Parathyroid adenoma (tissue), 2 donors: Measurements from ENCODE around the gene FRMD4A.

Experiments used
- H2AFZ ChIP-seq: fragments of 300-600 bp; sonication (generic); one replicate; pipeline ENCODE4 v1.7.0; 2017; ENCODE audit warnings: antibody characterized with exemption, mild to moderate bottlenecking
- H3K27ac ChIP-seq: fragments of 300-600 bp; sonication (generic); one replicate; pipeline ENCODE4 v1.7.0; 2017
- H3K27me3 ChIP-seq: fragments of 300-600 bp; sonication (generic); one replicate; pipeline ENCODE4 v1.7.0; 2017; ENCODE audit warnings: low read length; ENCODE audit not compliant: control insufficient read depth, insufficient read depth
- H3K36me3 ChIP-seq: fragments of 300-600 bp; sonication (generic); one replicate; pipeline ENCODE4 v1.7.0; 2017; ENCODE audit warnings: low read length; ENCODE audit not compliant: control insufficient read depth, insufficient read depth
- H3K4me1 ChIP-seq: fragments of 300-600 bp; sonication (generic); one replicate; pipeline ENCODE4 v1.7.0; 2017; ENCODE audit warnings: control low read depth
- H3K4me2 ChIP-seq: fragments of 300-600 bp; sonication (generic); one replicate; pipeline ENCODE4 v1.7.0; 2017; ENCODE audit warnings: low read length
- H3K4me3 ChIP-seq: fragments of 300-600 bp; sonication (generic); one replicate; pipeline ENCODE4 v1.7.0; 2017; ENCODE audit warnings: low read depth, low read length
- H3K79me2 ChIP-seq: fragments of 300-600 bp; sonication (generic); one replicate; pipeline ENCODE4 v1.7.0; 2017; ENCODE audit warnings: control low read depth
- H3K9ac ChIP-seq: fragments of 300-600 bp; sonication (generic); one replicate; pipeline ENCODE4 v1.7.0; 2017; ENCODE audit warnings: mild to moderate bottlenecking
- H3K9me3 ChIP-seq: fragments of 300-600 bp; sonication (generic); one replicate; pipeline ENCODE4 v1.7.0; 2017; ENCODE audit warnings: low read length; ENCODE audit not compliant: control insufficient read depth
- TF ChIP-seq, protein P1 (sequence below): fragments of 300-600 bp; sonication (generic); IDR thresholded peaks from one replicate; pipeline ENCODE4 v1.7.0; 2017; ENCODE audit warnings: antibody characterized with exemption, mild to moderate bottlenecking
- donor health status: primary hyperparathyroidism.

FRMD4A gene

DNA sequence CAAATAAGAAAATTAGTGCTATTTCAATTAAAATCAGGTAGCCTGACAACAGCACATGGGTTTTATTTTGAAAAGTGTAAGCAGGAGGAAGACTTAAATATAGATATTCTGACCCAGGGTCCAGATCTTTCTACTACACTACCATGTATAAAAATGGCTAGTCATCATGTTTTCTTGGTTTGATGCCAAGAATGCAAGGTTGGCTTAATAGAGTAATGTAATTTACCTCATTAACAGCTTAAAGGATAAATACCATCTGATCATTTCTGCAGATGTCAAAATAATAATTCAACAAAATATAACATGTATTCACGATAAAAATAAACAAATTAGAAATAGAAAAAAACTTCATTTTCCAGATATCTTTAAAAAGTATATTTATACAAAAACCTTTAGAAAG lies 39.4 kb downstream of the FRMD4A start:
- H3K9ac ChIP-seq: no peak overlapping the region
- H3K36me3 ChIP-seq: no peaks in the 10 kb centered on the region
- TF ChIP-seq, protein P1, sequence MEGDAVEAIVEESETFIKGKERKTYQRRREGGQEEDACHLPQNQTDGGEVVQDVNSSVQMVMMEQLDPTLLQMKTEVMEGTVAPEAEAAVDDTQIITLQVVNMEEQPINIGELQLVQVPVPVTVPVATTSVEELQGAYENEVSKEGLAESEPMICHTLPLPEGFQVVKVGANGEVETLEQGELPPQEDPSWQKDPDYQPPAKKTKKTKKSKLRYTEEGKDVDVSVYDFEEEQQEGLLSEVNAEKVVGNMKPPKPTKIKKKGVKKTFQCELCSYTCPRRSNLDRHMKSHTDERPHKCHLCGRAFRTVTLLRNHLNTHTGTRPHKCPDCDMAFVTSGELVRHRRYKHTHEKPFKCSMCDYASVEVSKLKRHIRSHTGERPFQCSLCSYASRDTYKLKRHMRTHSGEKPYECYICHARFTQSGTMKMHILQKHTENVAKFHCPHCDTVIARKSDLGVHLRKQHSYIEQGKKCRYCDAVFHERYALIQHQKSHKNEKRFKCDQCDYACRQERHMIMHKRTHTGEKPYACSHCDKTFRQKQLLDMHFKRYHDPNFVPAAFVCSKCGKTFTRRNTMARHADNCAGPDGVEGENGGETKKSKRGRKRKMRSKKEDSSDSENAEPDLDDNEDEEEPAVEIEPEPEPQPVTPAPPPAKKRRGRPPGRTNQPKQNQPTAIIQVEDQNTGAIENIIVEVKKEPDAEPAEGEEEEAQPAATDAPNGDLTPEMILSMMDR: no peak

GRCh38 chr10:14285941-14286560 lies 44.7 kb downstream of the FRMD4A start:
- no peak overlapping the region for H3K4me3 ChIP-seq
- no peaks in the 10 kb centered on the region for H3K9me3 ChIP-seq
- H3K36me3 ChIP-seq: no peaks in the 10 kb centered on the region
- H3K9ac ChIP-seq: no peak overlapping the region
- H3K4me2 ChIP-seq: no peak overlapping the region
- no peaks in the 10 kb centered on the region for H3K79me2 ChIP-seq
- no peaks in the 10 kb centered on the region for H3K4me1 ChIP-seq
- H3K27me3 ChIP-seq: no peaks in the 10 kb centered on the region
- TF ChIP-seq, protein P1: no peak
- H3K27ac ChIP-seq: no peak overlapping the region
- H2AFZ ChIP-seq: no peak overlapping the region

More for the DNA sequence above, 39.4 kb downstream of the FRMD4A start:
- Histone ChIP-seq H3K4me3 (no peak overlapping the region), H3K4me1 (no peaks in the 10 kb centered on the region), H3K79me2 (no peaks in the 10 kb centered on the region), H3K27ac (no peak overlapping the region), H2AFZ (no peak overlapping the region), H3K9me3 (no peaks in the 10 kb centered on the region), H3K4me2 (no peak overlapping the region), H3K27me3 (no peaks in the 10 kb centered on the region)

DNA sequence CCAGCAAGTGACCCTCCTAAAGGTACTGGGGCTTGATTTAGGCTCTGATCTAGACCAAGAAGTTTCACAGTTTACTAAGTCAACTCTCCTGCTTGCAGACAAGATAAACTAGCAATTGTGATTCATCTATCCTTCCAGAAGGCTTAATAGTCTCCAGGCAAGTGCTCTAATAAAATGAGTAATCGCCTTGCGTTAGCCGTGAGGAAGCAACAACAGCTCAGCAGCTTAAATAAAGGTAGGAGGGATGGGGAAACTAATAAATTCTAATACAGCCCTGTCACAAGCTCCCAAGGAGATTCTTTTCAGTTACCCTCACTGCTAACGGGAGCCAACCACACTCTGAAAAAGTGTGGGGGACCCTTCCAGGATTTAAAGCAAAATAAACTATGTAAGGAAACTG lies 48.4 kb downstream of the FRMD4A start:
- Histone ChIP-seq H3K9ac (no peak overlapping the region), H3K4me2 (no peak overlapping the region), H3K27ac (no peak overlapping the region), H3K4me1 (no peaks in the 10 kb centered on the region), H3K4me3 (no peak overlapping the region), H3K36me3 (no peaks in the 10 kb centered on the region), H3K79me2 (no peaks in the 10 kb centered on the region), H3K27me3 (no peaks in the 10 kb centered on the region), H3K9me3 (no peaks in the 10 kb centered on the region), H2AFZ (no peak overlapping the region)
- TF ChIP-seq, protein P1: no peak

GRCh38 chr10:14278533-14278932 lies 52.2 kb downstream of the FRMD4A start:
- H3K27ac ChIP-seq: no peak overlapping the region
- H3K79me2 ChIP-seq: no peaks in the 10 kb centered on the region

More at GRCh38 chr10:14278533-14278932, 52.2 kb downstream of the FRMD4A start:
- Histone ChIP-seq H3K4me2 (no peak overlapping the region), H3K9me3 (no peaks in the 10 kb centered on the region), H3K27me3 (no peaks in the 10 kb centered on the region), H3K4me3 (no peak overlapping the region), H3K9ac (no peak overlapping the region), H3K4me1 (no peaks in the 10 kb centered on the region), H3K36me3 (no peaks in the 10 kb centered on the region), H2AFZ (no peak overlapping the region)
- TF ChIP-seq, protein P1: no peak
